AG10803 (cell line): ENCODE results near the gene NAALADL2.

ENCODE experiments used
- DNase-seq: peaks from one replicate; pipeline ENCODE4 v3.0.0; 2010; ENCODE audit warnings: low read depth
- H3K4me3 ChIP-seq: 2 replicates; pipeline ENCODE4 v1.5.1; 2011; ENCODE audit warnings: mild to moderate bottlenecking, low read length, control low read depth
- TF ChIP-seq, protein P1 (sequence below): conservative IDR thresholded peaks from 2 replicates; pipeline ENCODE4 v1.5.1; 2011; ENCODE audit warnings: mild to moderate bottlenecking, low read length, control low read depth, inconsistent platforms

Gene NAALADL2

GRCh38 chr3:174862101-174862500, 3.0 kb downstream of the NAALADL2 start:
- no peak overlapping the region for H3K4me3 ChIP-seq
- DNase-seq: no peak
- TF ChIP-seq, protein P1, sequence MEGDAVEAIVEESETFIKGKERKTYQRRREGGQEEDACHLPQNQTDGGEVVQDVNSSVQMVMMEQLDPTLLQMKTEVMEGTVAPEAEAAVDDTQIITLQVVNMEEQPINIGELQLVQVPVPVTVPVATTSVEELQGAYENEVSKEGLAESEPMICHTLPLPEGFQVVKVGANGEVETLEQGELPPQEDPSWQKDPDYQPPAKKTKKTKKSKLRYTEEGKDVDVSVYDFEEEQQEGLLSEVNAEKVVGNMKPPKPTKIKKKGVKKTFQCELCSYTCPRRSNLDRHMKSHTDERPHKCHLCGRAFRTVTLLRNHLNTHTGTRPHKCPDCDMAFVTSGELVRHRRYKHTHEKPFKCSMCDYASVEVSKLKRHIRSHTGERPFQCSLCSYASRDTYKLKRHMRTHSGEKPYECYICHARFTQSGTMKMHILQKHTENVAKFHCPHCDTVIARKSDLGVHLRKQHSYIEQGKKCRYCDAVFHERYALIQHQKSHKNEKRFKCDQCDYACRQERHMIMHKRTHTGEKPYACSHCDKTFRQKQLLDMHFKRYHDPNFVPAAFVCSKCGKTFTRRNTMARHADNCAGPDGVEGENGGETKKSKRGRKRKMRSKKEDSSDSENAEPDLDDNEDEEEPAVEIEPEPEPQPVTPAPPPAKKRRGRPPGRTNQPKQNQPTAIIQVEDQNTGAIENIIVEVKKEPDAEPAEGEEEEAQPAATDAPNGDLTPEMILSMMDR: no peak

- DNase-seq: peak; percentile 11
- H3K4me3 ChIP-seq: no peak overlapping the region
- TF ChIP-seq, protein P1: no peak
Observed at GRCh38 chr3:174862666-174863065, 3.5 kb downstream of the NAALADL2 start.

- TF ChIP-seq, protein P1: no peak
- no peak overlapping the region for H3K4me3 ChIP-seq
- DNase-seq: no peak
Observed at GRCh38 chr3:174863488-174863887, 4.4 kb downstream of the NAALADL2 start.

- TF ChIP-seq, protein P1: no peak
- DNase-seq: no peak
- H3K4me3 ChIP-seq: no peak overlapping the region
Observed at GRCh38 chr3:174869448-174869847, 10.3 kb downstream of the NAALADL2 start.

DNA sequence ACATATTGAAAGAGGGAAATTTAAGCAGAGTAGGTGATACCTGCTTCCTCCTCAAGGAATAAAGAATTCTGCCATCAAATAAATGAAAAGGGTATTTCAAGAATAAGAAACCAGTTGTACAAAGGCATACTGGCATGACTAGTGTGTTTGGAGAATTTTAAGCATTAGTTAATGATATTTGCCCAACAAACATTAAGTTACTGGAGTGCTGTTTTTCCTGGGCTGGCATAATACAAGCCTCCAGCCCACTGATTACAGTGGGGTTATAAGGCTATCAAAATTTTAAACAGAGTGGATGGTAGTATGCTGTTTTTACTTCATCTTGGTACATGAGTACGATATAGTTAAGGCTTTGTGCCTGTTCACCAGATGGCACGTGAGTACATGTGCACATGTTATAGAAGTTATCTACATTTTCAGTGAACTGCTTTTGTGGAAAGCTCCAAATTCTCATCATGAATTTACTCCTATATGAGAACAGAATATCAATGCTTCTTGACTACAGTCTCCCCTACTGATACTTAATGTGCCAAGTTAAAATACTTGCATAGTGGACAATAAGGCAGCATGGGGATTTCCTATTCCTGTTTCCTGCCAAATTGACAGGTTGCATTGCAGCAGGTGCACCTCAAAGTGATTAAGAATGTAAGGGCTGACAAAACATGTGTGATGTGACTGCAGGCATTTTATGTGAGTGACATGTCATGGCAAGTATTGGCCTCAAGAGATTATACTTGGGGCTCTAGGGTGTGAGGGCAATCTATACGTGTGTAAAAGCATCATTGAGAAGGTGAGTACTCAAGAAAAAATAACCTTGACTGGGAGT, 14.9 kb downstream of the NAALADL2 start:
- TF ChIP-seq, protein P1: no peak
- DNase-seq: no peak
- H3K4me3 ChIP-seq: no peak overlapping the region

GRCh38 chr3:174882789-174883188, 23.7 kb downstream of the NAALADL2 start:
- TF ChIP-seq, protein P1: no peak
- DNase-seq: no peak
- H3K4me3 ChIP-seq: no peak overlapping the region

DNA sequence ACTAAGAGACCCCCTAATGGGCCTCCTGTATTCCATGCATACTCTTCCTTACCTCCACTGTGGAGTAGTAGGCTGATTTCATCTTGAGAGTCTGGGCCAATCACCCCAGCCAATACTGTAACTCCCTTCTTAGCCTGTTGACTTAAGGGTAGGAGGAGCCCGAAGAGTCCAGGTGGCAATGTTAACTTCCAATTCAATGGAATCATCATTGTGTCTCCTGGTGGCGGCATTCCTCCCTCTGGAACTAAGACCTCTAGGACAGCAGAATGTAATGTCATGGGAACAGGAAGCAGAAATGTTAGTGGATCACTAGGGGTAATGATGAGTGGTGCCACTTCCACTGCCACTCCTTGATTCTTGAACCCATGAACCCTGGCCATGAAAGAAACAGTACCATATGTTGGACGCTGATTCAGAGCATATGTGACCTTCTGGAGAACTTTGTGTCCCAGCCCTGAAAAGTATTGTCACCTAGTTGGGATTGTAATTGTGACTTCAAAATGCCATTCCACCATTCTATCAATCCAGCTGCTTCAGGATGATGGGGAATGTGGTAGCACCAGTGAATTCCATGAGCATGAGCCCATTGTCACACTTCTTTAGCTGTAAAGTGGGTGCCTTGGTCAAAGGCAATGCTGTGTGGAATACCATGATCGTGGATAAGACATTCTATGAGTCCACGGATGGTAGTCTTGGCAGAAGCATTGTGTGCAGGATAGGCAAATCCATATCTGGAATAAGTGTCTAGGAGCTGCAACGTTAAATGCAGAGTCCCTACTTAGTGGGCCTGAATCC, 24.9 kb downstream of the NAALADL2 start:
- TF ChIP-seq, protein P1: no peak
- DNase-seq: no peak
- no peak overlapping the region for H3K4me3 ChIP-seq
